NCI-H345 treated with DMSO at 0.1 percent for 48 hours (cell line): Measurements from ENCODE around the gene CYTH4.

ENCODE experiments used
- DNase-seq: peaks from one replicate; lab custom pipeline; 2025; ENCODE audit not compliant: unreplicated experiment; lab: John Stamatoyannopoulos, UW

Gene CYTH4

DNA sequence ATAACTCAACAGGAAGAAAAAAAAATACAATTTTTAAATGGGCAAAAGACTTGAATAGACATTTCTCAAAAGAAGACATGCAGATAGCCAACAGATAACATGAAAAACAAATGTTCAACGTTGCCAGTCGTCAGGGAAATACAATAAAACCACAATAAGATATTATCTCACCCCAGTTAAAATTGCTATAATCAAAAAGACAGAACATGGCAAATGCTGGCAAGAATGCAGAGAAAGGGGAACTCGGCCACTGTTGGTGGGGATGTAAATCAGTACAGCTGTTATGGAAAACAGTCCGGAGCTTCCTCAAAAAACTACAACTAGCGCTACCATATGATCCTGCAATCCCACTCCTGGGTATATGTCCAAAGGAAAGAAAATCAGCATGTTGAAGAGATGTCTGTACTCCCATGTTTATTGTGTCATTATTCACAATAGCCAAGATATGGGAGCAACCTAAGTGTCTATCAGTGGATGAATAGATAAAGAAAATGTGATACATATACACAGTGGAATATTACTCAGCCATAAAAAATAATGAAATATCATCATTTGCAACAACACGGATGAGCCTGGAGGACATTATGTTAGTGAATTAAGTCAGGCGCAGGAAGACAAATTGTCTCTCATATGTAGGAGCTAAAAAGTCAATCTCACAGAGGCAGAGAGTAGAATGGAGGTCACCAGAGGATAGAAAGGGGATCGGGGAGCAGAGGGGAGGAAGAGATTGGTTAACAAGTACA lies 12.2 kb upstream of the CYTH4 start:
- no peak for DNase-seq

DNA sequence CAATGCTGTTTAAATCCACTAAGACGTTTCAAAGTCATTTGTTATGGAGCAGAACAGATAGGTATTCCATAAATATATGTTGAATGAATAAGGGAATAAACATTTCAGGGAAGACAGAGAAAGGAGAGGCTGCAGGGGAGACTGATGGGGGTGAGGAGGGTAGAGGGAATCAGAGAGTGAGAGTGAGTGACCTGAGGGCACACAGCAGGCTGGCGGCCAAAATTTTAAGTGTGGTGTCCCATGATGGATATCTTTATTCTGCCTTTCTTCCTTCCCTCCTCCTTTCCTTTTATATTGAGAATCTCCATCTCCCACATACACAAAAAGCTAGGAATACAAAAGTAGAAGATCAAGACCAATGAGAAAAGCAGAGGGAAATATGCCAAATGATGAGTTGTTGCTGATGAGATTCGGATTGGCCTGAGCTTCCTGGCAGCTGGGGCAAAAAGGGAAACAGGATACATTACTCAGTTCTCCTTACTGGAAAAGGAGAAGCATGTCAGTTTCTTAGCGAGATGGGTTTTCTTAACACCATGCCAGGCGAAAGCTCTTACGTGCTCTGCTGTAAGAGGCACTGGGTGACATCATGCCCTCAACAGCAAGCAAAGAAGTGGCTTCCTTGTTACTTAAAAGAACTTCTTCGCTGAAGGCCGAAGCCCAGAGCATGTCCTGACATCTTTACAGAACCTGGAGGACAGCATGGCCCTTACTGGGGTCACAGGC lies 11.2 kb upstream of the CYTH4 start:
- no peak for DNase-seq

DNA sequence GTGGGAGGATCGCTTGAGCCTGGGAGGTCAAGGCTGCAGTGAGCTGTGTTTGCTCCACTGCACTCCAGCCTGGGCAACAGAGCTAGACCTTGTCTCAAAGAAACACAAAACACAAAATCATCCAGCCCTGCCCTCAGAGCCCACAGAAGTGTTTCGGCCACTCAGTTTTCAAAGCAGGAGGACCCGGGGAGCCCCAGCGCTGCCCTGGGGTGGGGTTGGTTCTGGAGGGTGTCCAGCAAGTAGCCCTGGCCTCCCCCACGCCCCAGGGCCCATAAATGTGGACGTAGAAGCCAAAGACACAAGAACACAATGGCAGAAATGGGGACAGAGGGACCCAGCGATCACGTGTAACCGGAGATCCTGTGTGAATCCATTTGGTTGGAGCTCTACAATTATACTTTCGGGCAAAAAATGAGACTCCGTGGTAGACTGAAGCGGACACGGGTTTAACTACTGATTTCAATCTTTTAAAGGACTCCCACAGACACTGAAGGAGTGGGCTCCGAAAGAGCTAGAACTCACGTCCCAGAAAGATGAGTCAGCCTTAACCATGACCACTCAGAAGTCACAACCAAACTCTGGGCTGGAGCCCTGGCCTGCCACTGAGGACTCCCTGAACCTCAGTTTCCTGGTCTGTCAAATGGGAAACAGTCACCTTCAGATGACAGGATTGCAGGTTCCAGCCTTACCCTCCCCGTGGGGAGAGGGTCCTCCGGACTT lies 9.0 kb upstream of the CYTH4 start:
- DNase-seq: no peak

DNA sequence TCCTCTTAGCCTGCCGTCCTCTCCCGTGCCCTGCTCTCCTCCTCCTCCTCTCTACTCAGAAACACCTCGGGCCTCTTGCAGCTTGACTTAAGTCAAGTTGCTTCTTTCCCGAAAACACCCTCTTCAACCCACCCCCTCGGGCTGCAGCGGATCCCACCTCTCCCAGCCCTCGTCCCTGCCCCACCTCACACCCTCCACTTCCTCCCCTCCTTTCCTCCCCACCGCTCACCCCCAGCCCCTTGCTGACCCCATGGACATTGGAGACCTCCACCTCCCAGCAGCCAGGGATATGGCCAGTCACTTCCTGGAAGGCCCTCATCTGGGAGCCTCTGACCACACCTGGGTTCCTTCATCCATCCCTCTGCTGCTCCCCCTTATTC lies 8.5 kb upstream of the CYTH4 start:
- no peak for DNase-seq

DNA sequence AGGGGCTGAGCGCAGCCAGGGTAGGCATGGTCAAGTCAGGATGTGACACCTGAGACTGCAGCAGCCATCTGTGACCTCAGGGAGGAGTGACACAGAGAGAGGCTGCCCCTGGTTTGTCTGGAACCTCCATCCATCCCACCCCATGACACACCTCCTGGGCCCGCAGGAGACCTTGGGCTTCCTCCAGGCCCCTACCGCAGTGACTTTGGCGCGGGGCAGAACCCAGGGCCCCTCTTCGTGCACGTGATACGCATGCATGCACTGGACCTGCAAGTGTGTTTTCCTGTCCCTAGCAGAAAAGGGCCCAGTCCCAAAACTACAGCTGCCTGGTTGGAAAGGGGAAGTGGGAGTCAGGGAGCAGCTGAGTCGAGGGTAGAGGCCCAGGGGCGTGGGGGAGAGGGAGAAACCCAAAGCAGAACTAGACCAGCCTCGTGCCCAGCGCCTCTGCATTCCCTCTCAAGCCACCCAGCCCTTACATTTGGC lies 7.9 kb upstream of the CYTH4 start:
- DNase-seq: no peak

DNA sequence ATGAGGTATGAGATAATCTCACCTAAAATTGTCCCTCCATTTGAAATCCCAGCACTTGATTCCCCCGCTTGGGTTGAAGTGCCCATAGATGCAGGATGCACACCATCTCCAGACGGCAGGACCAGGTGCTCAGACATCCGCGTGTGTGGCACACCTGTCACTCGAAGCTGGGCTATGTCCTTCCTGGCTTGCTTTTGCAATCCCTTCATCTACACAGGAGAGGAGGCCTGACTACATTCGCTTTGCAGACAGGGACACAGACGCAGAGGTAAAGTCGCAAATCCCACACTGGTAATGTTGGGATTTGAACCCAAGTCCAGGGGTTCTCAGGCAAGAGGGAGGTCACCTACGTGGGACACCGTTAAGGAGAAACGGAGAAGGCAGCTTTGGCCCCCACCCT lies 7.2 kb upstream of the CYTH4 start:
- no peak for DNase-seq

DNA sequence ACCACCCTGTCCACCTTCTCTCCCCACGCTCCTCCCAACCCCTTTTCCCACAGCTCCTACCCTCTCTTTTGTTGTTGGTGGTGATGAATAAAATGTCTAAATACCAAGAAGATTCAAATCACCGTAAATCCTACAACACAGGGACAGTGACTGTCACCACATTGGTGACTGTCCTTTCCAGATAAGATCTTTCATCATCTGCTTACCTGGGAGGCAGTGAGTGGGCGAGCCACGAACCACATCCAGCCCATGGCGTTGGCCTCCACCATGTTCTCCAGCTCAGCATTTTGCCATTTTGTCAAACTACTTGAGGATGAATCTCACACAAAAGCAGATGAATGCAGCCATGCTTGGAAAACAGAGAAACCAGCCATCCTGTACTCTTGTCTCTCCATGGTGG lies 6.7 kb upstream of the CYTH4 start:
- DNase-seq: no peak

DNA sequence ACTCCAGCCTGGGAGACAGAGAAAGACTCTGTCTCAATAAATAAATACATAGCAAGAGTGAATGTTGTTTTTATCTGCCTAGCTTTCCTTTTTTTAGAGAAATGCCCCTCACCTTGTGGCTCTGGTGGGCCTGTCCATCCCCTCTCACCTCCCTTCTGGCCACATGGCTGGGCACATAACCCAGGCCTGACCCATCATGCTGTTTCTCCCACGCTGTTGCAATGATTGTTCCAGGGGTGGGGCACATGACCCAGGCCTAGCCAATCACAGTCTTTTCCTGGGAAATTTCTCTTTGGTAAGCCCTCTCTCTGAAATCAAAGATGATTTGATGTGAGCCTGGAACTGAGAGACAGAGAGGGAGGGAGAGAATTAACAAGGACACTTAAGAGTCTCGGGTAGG lies 5.5 kb upstream of the CYTH4 start:
- DNase-seq: no peak

DNA sequence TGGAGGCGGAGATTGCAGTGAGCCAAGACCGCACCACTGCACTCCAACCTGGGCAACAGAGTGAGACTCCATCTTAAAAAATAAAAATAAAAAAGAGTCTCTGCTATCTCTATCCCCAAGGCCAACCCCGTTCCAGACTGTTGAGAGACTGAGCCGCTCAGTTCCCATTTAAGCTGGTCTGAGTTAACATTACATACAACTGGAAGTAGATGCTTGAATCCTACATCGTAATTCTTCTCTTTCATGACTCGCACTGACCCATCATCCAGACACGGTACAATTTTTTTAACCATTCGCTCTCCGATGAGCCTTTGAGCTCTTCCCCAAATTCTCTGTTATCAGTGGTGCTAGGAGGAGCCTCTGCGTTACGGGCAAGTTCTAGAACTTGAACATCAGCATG lies 4.9 kb upstream of the CYTH4 start:
- no peak for DNase-seq

DNA sequence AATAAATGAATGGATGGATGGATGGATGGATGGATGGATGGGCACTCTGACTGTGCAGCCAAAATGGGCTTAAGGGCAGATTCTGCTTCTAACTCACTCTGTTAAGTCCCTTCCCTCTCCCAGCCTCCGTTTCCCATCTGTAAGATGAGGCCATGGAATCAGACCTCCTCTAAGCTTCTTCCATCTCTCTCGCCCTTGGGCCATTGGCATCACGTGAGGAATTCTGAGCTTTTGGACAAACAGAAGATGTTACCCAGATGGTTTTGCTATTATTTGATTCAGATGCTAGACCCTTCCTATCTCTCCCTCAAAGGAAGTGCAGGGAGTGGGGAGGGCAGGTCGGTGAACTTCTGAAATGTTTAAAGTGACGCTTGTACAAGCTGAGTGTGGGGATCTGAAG lies 4.0 kb upstream of the CYTH4 start:
- DNase-seq: no peak

DNA sequence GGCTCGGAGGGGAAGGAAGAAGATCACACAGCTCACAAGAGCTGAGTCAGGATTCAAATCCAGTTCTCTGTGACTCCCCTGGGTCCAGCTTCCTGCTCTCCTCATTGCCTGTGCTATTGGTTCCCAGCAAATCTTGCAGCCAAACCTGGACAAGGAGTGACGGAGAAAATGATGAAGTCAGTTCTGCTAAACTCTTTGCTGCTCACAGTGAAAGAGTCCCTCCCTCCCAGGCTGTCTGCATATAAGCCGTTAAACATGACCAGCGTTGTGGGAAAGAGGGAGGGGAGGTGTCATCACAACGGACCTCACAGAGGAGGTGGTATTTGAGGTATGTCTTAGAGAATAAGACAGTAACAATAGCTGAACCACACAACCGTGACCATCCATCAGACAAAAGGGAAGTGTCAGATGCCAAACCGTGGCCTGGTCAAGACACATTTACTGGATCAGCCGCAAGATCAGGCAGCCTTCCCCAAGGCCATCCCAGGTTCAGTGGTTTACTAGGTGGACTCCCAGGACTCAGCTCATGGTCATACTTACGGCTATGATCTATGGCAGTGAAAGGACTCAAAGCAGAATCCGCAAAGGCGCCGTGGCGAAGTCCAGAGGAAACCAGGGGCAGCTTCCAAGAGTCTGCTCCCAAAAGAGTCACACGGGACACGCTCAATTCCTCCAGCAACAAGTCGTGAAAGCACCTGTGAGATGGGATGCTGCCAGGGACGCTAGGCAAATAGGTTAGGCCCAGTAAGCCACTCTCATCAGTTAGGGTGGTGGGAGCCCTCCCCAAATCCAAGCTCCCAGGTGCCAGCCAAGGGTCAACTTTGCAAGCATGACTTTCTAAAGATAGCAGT lies 2.8 kb upstream of the CYTH4 start:
- no peak for DNase-seq

DNA sequence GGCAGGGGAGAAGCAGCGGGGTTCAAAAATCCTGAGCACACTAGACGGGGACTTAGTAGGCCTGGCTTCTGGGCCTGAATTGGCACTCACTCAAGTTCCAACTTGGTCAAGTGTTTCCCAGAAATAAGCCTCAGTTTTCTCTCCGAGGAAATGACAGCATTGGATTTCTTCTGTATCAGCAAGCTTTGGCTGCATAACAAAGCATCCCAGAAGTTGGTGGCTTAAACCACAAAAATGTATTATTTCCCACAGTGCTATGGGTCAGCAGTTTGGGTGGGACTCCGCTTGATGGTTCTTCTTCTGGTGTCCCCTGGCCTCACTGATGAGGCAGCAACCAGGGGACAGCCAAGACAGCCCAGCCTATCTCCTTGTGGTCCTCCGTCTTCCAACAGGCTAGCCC lies 1.6 kb upstream of the CYTH4 start:
- DNase-seq: no peak

DNA sequence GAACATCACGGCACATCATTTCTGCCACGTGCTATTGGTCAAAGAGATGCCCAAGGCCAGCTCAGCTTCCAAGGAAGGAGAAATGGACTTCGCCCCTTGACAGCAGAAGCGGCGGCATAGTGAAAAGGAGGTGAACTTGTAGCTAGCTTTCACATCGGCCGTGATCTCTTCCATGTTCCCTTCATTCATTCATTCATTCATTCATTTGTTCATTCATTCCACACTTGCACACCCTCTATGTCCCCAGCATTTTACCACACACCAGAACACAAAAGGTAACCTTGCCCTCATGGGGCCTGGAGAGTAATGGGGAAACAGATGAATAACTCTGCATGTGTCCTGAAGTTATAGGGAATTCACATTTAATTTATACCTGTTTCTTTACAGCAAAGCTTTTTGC lies 1.1 kb upstream of the CYTH4 start:
- no peak for DNase-seq

DNA sequence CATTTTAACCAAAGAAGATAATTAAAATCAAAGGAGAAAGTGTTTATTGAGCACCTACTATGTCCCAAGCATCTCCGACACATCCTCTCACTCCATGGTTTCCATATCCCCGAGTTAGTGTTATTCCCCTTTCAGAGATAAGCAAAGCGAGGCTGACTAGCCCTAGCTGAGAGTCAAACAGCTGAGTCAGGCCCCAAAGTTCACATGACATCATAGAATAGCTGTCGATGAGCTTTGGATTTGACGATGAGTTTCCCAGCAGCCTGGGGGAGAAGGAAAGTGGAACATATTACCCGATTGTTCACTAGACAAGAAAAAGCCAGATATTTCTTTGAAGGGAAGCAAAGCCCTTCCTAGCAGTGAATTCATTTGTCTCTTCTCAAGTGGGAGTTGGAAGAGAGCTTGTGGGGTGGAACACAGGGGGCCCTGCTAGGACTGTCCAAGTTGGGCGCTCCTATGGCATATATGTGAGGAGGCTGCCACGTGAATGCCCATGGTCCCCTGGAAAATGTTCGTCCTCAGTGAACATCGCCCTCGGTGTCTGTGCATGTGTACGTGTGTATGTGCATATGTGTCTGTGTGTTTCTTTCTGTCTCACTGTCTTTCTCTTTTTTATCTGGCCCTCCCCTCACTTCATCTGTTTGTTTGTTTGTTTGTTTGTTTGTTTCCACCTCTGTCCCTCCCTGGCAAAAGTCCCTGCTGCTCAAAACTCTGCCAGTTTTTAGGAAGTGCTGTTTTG lies 493 bp upstream of the CYTH4 start:
- DNase-seq: no peak

DNA sequence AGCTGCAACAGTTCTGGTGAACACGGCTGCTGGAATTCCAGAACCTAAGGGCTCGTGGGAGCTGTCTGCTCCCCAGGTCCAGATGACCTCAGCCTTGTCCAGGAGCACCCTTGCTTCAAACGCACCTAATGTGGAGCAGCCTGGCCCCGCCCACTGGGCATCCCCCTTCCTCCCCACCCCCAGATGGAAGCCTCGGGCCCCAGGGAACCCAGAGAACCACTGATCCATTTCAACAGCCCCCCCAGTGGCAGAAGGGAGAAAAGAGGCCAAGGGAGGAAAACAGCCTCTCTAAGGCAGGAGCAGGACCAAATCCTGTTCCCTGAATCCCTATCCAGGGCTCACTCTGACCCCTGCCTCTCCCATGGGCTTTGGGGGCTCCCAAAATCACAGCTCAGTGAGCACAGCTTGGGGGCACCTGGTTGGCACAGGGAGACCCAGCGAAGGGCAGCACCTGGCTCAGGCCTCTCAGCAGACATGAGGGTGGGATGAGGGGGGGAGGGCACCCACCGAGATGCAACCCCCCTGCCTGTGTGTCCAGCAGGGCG lies 1.2 kb downstream of the CYTH4 start:
- DNase-seq: no peak

DNA sequence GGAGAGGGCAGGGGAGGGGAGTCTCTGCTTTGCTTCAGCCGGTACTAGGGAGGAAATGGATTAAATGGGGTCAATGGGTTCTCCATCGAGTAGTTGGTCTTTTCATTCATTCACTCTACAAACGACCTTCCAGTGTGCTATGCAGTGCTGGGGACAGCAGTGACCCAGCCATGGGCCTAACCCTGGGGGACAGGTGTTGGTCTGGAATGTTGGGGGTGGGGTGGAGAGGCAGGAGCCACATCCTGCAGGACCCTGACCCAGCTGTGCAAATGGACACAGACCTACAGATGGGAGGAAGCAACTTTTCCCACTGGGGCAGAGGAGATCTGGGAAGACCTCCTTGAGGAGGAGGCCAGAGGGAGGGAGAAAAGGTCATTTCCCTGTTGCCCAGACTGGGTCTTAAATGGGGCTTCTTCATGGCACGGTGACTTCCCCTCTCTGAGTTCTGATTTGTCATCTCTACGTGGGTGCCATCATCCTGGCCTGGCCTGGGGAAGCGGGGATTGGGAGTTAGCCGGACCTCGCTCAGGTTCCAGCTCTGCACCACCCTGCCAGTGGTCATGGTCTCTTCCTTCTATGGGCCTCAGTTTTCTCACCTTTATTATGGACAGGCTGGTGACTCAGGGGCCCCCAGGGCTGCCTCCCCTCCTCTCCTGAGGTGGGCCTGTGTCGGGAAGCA lies 2.0 kb downstream of the CYTH4 start:
- no peak for DNase-seq

DNA sequence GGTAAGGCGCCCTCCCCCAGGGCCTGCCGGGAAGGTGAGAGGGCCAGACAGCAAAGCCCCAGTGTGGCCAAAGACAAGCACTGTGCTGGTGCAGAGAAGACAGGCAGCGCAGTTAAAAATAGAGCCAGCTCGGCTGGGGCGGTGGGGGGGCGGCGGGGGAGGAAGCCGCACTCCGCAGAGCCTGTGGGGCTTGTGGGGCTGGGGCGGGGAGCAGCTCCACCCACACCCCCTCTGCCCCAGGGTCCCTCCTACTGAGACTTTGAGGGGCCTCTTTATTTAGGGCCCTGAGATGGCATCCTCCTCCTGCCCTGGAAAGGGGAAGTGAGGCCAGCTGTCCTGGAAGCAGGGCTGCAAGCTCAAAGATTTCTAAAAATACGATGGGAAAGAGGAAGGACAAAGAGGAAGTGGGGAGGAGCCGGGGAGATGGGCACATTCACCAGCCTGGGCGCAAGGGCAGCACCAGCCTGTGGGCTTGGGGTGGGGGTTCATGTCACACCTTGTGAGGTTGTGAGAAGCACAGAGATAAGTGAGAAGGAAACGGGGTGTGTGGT lies 2.6 kb downstream of the CYTH4 start:
- no peak for DNase-seq

DNA sequence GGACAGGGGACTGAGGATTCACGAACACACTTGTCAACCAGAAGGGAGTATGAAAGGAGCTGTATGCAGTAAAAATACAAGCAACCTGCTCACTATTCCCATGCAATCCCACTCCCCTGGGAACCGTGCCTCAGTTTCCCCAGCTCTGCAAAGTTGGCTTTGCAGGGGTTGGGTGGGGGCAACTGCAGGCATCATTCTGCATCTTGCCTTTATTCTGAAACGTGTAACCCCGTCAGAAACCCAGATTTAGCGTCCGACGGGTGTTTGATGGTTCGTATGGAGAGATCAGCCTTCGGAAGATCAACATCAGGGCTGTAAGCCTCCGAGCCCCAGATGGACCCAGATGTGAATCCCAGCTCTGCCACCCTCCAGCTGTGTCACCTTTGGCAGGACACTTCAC lies 3.6 kb downstream of the CYTH4 start:
- no peak for DNase-seq

DNA sequence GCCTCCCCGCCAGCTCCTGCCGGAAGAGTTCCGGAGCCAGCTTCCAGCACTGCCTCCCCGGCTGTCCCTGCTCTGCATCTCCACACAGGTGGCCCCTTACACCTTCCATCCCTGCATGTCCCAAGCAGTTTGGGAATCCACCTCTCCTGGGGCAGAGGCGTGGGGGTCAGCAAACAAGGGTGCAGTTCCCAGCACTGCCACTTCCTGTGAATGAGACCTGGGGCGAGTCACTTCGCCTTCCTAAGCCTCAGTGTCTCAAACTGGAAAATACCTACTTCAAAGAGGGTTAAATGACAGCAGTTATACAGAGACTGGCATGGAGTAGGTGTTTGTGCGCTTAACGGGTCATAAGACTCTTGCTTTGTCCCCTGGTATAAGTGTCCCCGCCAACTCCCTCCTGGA lies 5.2 kb downstream of the CYTH4 start:
- no peak for DNase-seq
